PFSK-1 (cell line): ENCODE results near the gene CYB5R4.

Source experiments
- POLR2AphosphoS5 ChIP-seq: IDR thresholded peaks from 2 replicates; pipeline ENCODE4 v1.6.1; 2012; ENCODE audit warnings: low read depth, mild to moderate bottlenecking, control low read depth, low read length, moderate library complexity
- SIN3A ChIP-seq: IDR thresholded peaks from 2 replicates; pipeline ENCODE4 v1.6.1; 2012; ENCODE audit warnings: mild to moderate bottlenecking, low read length, moderate library complexity, borderline replicate concordance; ENCODE audit not compliant: insufficient read depth
- TAF1 ChIP-seq: IDR thresholded peaks from 2 replicates; pipeline ENCODE4 v1.6.1; 2012; ENCODE audit warnings: low read length, control low read depth, borderline replicate concordance; ENCODE audit not compliant: insufficient read depth
- TF ChIP-seq, protein P1 (sequence below), 2 experiments: IDR thresholded peaks; 2 replicates each; pipeline versions ENCODE4 v1.6.1 to v1.8.0; 2011 to 2012; ENCODE audit warnings: low read depth in 2 of 2, low read length in 2 of 2, control low read depth in 1 of 2, inconsistent platforms in 1 of 2, mild to moderate bottlenecking in 1 of 2, moderate library complexity in 1 of 2; ENCODE audit not compliant: insufficient read depth in 1 of 2

DNA sequence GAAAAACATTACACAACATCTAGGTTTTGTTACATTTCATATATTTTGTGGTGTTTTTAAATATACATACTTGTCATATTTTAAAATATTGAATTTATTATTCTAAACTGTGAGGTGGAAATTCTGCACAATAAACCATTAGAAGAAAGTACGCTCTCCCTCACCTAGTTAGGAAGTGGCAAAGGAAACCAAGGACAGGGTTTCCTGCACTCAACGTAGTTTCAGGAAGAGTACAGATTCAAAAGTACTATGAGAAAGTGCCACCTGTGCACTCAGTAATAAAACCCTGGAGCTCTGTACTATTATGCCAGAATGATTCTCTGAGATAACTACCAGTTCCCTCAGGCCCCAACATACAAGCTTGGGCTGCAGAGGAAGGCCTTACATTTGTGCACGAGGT is 119.5 kb downstream of the CYB5R4 start:
- TF ChIP-seq, protein P1, sequence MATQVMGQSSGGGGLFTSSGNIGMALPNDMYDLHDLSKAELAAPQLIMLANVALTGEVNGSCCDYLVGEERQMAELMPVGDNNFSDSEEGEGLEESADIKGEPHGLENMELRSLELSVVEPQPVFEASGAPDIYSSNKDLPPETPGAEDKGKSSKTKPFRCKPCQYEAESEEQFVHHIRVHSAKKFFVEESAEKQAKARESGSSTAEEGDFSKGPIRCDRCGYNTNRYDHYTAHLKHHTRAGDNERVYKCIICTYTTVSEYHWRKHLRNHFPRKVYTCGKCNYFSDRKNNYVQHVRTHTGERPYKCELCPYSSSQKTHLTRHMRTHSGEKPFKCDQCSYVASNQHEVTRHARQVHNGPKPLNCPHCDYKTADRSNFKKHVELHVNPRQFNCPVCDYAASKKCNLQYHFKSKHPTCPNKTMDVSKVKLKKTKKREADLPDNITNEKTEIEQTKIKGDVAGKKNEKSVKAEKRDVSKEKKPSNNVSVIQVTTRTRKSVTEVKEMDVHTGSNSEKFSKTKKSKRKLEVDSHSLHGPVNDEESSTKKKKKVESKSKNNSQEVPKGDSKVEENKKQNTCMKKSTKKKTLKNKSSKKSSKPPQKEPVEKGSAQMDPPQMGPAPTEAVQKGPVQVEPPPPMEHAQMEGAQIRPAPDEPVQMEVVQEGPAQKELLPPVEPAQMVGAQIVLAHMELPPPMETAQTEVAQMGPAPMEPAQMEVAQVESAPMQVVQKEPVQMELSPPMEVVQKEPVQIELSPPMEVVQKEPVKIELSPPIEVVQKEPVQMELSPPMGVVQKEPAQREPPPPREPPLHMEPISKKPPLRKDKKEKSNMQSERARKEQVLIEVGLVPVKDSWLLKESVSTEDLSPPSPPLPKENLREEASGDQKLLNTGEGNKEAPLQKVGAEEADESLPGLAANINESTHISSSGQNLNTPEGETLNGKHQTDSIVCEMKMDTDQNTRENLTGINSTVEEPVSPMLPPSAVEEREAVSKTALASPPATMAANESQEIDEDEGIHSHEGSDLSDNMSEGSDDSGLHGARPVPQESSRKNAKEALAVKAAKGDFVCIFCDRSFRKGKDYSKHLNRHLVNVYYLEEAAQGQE (IDR thresholded peaks at IDR 0.05; ENCODE audit: insufficient read depth in 1 of 2, low read depth in 2 of 2, low read length in 2 of 2): no peak
- TF ChIP-seq SIN3A: no peak
- no peak for TF ChIP-seq POLR2AphosphoS5
- no peak for TF ChIP-seq TAF1
